SH-SY5Y (cell line): ENCODE measurements around the gene CD59.

Experiments used
- GATA2 ChIP-seq: IDR thresholded peaks from 2 replicates; pipeline ENCODE4 v1.6.1; 2011; ENCODE audit warnings: mild to moderate bottlenecking, low read depth, low read length
- GATA3 ChIP-seq: IDR thresholded peaks from 2 replicates; pipeline ENCODE4 v1.6.1; 2011; ENCODE audit warnings: low read depth, mild to moderate bottlenecking, low read length, moderate library complexity

DNA sequence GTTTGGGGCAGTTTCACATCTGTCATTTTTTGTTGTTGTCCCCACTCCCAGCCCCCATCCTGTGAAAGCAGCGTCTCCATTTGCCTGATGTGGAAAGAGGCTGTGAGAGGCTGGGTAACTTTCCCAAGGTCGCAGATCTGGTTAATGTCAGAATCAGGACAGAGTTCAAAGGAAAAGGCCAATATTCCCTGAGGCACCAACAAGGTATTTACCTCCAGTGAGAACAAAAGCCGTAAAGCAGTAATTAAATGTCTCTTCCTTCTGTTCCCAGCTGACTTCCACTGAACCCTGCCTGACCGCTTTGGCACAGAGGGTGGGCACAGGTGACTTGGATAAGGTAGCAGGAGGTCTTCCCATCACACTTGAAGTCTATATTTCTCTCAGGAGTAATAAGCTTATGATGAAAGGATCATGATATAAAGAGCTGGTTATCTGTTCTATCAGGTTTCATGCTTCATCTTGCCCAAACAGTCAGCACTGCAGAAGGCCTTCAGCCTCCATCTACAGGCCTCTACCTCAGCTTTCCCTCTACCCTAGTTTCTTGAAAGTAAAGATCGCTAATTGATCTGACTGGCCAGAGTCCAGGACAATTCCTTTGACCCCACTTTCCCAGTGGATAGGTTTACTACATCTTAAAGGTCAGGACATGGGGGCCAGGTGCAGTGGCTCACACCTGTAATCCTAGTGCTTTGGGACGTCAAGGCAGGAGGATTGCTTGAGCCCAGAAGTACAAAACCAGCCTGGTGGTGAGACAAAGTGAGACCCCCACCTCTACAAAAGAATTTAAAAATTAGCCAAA lies 45.0 kb downstream of the CD59 start:
- TF ChIP-seq GATA2 (no peak), GATA3 (no peak)
